Colonic mucosa (tissue), 4 donors: Measurements from ENCODE around the gene ERP27. TPM values are rescaled to one million over a fixed set of nuclear protein-coding genes. Genes with fewer than 3 reads are reported as not detected.

Experiments used
- DNase-seq: peaks from one replicate; pipeline ENCODE4 v3.0.0-alpha.2; 2020
- H3K27ac ChIP-seq: fragments of 200-600 bp; one replicate; pipeline ENCODE4 v1.8.0; 2021
- H3K27me3 ChIP-seq: fragments of 200-600 bp; one replicate; pipeline ENCODE4 v1.8.0; 2021
- H3K36me3 ChIP-seq: fragments of 200-600 bp; one replicate; pipeline ENCODE4 v1.8.0; 2021
- H3K4me1 ChIP-seq: fragments of 200-600 bp; one replicate; pipeline ENCODE4 v1.8.0; 2021; ENCODE audit warnings: mild to moderate bottlenecking
- H3K4me3 ChIP-seq: fragments of 200-600 bp; one replicate; pipeline ENCODE4 v1.8.0; 2021
- H3K9ac ChIP-seq, 2 donors: one replicate each; pipeline ENCODE4 v1.7.0; 2013; ENCODE audit warnings: control low read depth in 2 of 2, low read depth in 2 of 2, low read length in 2 of 2
- H3K9me3 ChIP-seq: fragments of 200-600 bp; one replicate; pipeline ENCODE4 v1.8.0; 2021
- CTCF ChIP-seq: fragments of 200-600 bp; IDR thresholded peaks from one replicate; pipeline ENCODE4 v1.8.0; 2022; ENCODE audit warnings: antibody characterized with exemption, mild to moderate bottlenecking
- intact Hi-C: fragments of 100-400 bp; cut with DNase I; formaldehyde crosslinking; loops from one replicate; pipeline ENCODE4 v1.14.1; 2022
- total RNA-seq, 2 donors: library from RNA; stranded (reverse); fragmentation: NEBNext Ultra II Directional in 1 of 2; extraction: Animal tissue kit (Norgen Biotek cat#: 25700) in 1 of 2; gene quantifications; one replicate each; pipeline ENCODE4 v1.2.1, GENCODE V29; 2021
- donor health status: healthy.
- donor health status: DM: no; HTN: no; CAD: no.
- donor health status: DM: no; HTN: no; CAD: no.

ERP27 gene
- total RNA-seq, 2 donors from 2014 or later: 0.52 to 2.1 TPM

GRCh38 chr12:14890701-14891100 is 47.6 kb downstream of the ERP27 start:
- intact Hi-C loops: no loop called here
- H3K4me1 ChIP-seq: no peaks in the 10 kb centered on the region
- DNase-seq: no peak

DNA sequence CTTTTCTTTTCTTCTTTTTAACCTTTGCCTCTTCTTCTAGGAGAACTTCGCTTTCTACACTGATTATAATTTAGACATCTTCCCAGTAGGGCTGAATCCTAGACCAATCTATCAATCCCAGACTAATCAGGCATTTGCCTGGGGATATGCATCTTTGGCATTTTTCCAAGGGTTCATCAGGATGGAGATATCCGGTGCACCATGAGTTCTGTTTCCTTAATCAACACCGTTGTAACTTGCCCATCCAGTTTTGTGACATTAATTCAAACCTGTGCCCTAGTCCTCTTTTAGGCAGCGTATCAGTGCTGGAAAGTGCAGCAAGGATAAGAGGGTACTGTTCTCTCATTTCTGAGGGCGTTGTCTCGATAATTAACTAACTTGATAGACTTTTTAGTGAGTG is 52.1 kb downstream of the ERP27 start:
- no peak for TF ChIP-seq CTCF
- no peak for DNase-seq
- H3K27ac ChIP-seq: no peak overlapping the region

More at GRCh38 chr12:14890701-14891100, 47.6 kb downstream of the ERP27 start:
- Histone ChIP-seq H3K27me3 (no peaks in the 10 kb centered on the region), H3K27ac (no peak overlapping the region), H3K9ac (no peak overlapping the region), H3K4me3 (no peak overlapping the region), H3K9me3 (no peaks in the 10 kb centered on the region), H3K36me3 (no peaks in the 10 kb centered on the region)
- no peak for TF ChIP-seq CTCF

DNA sequence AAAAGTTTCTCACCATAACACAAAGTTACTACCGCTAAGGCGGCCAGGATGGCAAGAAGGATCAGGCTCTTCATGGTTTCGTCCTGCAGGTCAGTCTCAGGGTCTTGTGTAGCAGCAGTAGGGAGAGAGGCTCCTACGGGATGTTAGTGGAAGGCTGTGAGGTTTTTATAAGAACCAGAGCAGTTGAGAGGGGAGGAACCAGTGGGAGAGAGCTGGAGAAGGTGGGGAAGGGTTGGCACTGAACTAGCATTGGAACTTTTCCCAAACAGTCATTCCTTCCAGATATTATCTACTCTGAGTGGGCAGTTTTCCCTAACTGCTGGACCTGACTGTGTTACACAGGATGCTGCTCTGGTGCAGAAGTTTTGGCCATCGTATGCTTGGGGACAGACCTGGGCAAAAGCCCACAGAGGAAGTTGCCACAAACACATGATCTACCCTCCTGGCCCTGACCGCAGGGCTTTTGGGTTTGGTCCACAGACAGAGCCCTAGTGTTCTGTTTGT is 52.6 kb downstream of the ERP27 start, which contains the start of gene MGP:
MGP (minus strand) TSS at position 137 of the 504 bp plus-strand sequence; CDS start at position 74, 63 bp downstream.
- H3K4me3 ChIP-seq: peak within 1 kb of the TSS; percentile 3

More for the DNA sequence above, 52.1 kb downstream of the ERP27 start:
- H3K4me3 ChIP-seq: no peak overlapping the region
- no peaks in the 10 kb centered on the region for H3K27me3 ChIP-seq
- no peaks in the 10 kb centered on the region for H3K4me1 ChIP-seq
- no peaks in the 10 kb centered on the region for H3K36me3 ChIP-seq
- H3K9me3 ChIP-seq: no peaks in the 10 kb centered on the region
- intact Hi-C loops: no loop called here
- H3K9ac ChIP-seq: no peak overlapping the region

DNA sequence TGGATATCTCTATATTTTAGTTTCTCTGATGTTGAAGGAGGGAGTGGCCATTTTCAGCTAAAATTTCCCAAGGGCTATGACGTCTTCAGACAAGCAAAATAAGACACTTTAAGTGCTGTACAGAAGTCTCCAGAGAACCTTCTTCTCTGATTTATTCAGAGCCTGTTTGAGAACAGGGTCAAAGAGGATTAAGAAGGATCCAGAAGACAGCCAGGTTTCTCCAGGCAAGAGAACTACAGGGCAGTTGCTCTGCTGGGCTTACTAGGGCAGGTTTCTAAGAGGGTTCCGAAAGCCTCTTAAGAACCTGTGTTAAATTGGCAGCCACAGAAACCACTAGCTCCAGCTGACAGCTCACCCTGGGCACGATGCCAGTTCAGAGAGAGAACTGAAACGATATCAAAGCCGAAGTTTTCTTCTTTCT is 53.9 kb downstream of the ERP27 start:
- Histone ChIP-seq H3K27me3 (no peaks in the 10 kb centered on the region), H3K36me3 (no peaks in the 10 kb centered on the region), H3K9ac (no peak overlapping the region), H3K4me3 (no peak overlapping the region), H3K4me1 (no peaks in the 10 kb centered on the region), H3K27ac (no peak overlapping the region), H3K9me3 (no peaks in the 10 kb centered on the region)
- TF ChIP-seq CTCF: no peak
- peak; percentile 70 for DNase-seq
- intact Hi-C loops: no loop called here

More for the DNA sequence above, 52.6 kb downstream of the ERP27 start, which contains the start of gene MGP:
- no peak for TF ChIP-seq CTCF
- no peak for DNase-seq
- no peaks in the 10 kb centered on the region for H3K4me1 ChIP-seq
- H3K36me3 ChIP-seq: no peaks in the 10 kb centered on the region
- H3K9me3 ChIP-seq: no peaks in the 10 kb centered on the region
- peak within 1 kb of the TSS; percentile 46 for H3K27ac ChIP-seq
- no peaks in the 10 kb centered on the region for H3K27me3 ChIP-seq
- intact Hi-C loops: no loop called here
- no peak within 1 kb of the TSS for H3K9ac ChIP-seq

GRCh38 chr12:14883686-14884085 is 54.7 kb downstream of the ERP27 start:
- Histone ChIP-seq H3K4me3 (no peak overlapping the region), H3K27ac (no peak overlapping the region), H3K4me1 (no peaks in the 10 kb centered on the region), H3K9me3 (no peaks in the 10 kb centered on the region), H3K36me3 (no peaks in the 10 kb centered on the region), H3K27me3 (no peaks in the 10 kb centered on the region), H3K9ac (no peak overlapping the region)
- intact Hi-C loops: no loop called here
- TF ChIP-seq CTCF: no peak
- DNase-seq: no peak
